Measurements from ENCODE around the gene RPRD1B. TPM values are rescaled to one million over a fixed set of nuclear protein-coding genes. Genes with fewer than 3 reads are reported as not detected.

Gene RPRD1B
- total RNA-seq, 1 donor from 2014 or later = 16.4 TPM

DNA sequence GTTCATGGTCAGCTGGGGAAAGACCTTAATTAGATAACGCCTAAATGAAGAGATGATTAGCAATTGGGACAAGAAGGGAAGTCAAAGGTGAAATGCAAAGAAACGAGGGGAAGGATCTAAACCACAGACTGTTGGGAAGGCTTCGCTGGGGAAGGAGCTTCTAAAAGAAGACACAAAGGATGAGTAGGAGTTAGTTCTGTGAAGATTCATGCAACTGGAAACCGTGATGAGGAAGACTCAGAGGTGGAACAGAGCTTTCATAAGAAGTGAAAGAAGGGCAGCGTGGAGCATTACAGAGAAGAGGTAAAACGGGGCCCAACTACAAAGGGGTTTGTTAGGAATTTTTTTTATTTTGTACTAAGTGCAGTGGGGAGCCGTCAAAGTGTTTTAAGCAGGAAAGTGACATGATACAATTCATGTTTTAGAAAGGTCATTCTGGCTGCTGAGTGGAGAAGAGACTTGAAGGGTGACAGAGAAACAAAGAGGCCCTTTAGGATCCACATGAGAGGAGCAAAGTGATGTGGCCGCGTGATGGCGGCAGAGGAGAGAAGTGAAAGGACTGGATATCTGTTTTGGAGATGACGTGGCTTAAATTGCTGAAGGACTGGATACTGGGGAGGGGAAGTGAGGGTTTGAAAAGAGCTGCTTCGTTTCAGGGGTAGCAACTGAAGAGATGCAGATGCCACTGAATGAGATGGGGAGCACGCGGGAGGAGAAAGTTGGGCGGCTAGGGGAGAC is 33.9 kb upstream of the RPRD1B start:
- H3K4me3 ChIP-seq = no peak overlapping the region
- peaks cover 45 to 75% of the 10 kb centered on the region in 2 donors for H3K36me3 ChIP-seq
- H3K27me3 ChIP-seq = no peaks in the 10 kb centered on the region
- no peak for DNase-seq (ENCODE audit: low spot score in 2 of 2)
- TF ChIP-seq, protein P1, sequence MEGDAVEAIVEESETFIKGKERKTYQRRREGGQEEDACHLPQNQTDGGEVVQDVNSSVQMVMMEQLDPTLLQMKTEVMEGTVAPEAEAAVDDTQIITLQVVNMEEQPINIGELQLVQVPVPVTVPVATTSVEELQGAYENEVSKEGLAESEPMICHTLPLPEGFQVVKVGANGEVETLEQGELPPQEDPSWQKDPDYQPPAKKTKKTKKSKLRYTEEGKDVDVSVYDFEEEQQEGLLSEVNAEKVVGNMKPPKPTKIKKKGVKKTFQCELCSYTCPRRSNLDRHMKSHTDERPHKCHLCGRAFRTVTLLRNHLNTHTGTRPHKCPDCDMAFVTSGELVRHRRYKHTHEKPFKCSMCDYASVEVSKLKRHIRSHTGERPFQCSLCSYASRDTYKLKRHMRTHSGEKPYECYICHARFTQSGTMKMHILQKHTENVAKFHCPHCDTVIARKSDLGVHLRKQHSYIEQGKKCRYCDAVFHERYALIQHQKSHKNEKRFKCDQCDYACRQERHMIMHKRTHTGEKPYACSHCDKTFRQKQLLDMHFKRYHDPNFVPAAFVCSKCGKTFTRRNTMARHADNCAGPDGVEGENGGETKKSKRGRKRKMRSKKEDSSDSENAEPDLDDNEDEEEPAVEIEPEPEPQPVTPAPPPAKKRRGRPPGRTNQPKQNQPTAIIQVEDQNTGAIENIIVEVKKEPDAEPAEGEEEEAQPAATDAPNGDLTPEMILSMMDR (IDR thresholded peaks at IDR 0.05) = no peak
- intact Hi-C loops (cut with DNase I) = loop anchor here (5.0 kb wide), 1 partner anchor 92 kb away; no protein-coding TSS in a partner anchor
- H3K27ac ChIP-seq = no peak overlapping the region
- H3K9me3 ChIP-seq = no peaks in the 10 kb centered on the region
- no peaks in the 10 kb centered on the region for H3K4me1 ChIP-seq

DNA sequence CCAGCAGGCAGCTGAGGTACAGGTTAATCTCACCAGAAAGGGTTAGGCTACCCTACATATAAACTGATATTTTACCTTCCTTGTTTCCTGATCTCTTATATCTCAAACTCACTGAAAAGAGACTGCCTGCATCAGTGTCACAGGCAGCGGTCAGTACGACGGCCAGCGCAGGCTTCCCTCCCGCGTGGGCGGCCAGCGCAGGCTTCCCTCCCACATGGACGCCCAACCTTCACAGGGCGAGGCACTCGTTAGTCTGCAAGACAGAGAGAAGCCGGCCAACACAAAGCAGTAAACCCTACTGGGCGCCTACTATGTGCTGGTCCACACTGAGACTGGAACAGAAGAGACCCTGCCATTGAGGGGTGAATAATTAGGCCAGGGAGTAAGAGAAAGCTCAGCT is 33.3 kb upstream of the RPRD1B start:
- no peaks in the 10 kb centered on the region for H3K27me3 ChIP-seq
- intact Hi-C loops (cut with DNase I) = no loop called here
- DNase-seq (ENCODE audit: low spot score in 2 of 2) = no peak
- peaks cover 39 to 75% of the 10 kb centered on the region in 2 donors for H3K36me3 ChIP-seq
- no peak overlapping the region for H3K4me3 ChIP-seq
- no peak overlapping the region for H3K27ac ChIP-seq
- H3K4me1 ChIP-seq = no peaks in the 10 kb centered on the region
- H3K9me3 ChIP-seq = no peaks in the 10 kb centered on the region
- TF ChIP-seq, protein P1 (IDR thresholded peaks at IDR 0.05) = no peak

DNA sequence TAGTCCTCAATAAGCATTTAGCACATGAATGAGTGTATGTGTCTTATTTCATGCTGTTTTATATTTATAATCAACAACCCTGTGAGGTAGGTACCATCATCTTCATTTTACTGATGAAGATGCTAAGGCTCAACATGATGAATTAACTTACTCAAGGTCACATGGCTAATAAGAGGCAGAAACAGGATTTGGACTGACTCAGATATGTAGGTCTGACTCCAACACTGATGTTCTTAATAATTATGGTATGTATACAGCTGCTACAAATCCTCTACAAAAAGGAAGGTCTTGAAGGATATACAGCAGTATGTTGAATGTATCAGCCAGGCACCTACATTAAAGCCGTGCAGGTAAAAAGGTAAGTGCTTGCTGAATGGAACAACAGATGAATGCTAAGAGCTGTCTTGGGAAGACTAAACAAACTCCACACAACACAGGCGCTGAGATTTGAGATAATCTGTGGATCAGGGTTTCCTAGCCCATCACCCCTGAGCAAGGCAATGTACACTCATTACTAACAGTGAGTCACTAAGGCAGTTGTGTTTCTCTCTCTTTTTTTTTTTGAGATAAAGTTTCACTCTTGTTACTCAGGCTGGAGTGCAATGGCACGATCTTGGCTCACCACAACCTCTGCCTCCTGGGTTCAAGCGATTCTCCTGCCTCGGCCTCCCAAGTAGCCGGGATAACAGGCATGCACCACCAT is 32.2 kb upstream of the RPRD1B start:
- TF ChIP-seq, protein P1 (IDR thresholded peaks at IDR 0.05) = no peak
- no peak for DNase-seq (ENCODE audit: low spot score in 2 of 2)
- Histone ChIP-seq H3K27me3 (no peaks in the 10 kb centered on the region), H3K4me1 (no peaks in the 10 kb centered on the region), H3K27ac (no peak overlapping the region), H3K36me3 (peaks cover 29 to 69% of the 10 kb centered on the region in 2 donors), H3K4me3 (no peak overlapping the region), H3K9me3 (no peaks in the 10 kb centered on the region)
- intact Hi-C loops (cut with DNase I) = no loop called here

DNA sequence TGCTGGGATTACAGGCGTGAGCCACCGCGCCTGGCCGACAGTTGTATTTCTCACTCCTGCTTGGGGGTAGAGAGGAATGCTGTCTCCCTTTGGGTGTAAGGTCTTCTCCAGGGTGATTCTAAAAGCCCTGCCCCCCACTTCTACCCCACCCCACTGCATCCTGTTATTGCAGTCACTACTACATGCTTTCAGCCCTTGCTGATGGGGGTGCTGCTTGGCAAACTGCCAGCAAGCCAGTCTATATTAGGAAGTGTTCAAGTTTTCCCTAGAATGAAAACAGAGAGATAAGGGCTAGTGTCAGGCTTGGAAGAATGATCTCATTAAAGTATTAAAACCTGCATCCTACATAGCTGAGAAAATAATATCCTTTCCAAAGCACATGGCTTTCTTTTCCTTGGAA is 31.6 kb upstream of the RPRD1B start:
- Histone ChIP-seq H3K36me3 (peaks cover 22 to 62% of the 10 kb centered on the region in 2 donors), H3K4me1 (no peaks in the 10 kb centered on the region), H3K9me3 (no peaks in the 10 kb centered on the region), H3K27me3 (no peaks in the 10 kb centered on the region), H3K4me3 (no peak overlapping the region), H3K27ac (no peak overlapping the region)
- intact Hi-C loops (cut with DNase I) = no loop called here
- TF ChIP-seq, protein P1 (IDR thresholded peaks at IDR 0.05) = no peak
- DNase-seq (ENCODE audit: low spot score in 2 of 2) = no peak

DNA sequence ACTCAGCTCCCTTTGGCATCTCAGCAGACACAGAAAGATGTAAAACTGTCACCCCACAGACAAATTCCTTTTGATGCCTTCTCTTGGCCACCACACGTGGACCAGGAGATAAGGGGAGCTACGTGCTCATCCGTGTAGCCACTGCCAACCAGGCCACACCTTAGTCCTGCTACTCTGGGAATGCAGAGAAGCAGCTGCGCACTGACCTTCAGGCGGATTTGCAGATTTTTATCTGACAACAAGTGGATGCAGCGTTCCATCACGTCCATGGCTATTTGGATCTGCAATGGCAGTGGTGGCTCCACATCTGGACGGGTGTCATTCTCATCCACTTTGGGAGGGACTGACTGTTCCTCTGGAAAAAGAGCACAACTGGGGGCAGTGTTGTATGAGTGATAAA is 31.1 kb upstream of the RPRD1B start:
- H3K27me3 ChIP-seq = no peaks in the 10 kb centered on the region
- H3K36me3 ChIP-seq = peaks cover 19 to 59% of the 10 kb centered on the region in 2 donors
- H3K9me3 ChIP-seq = no peaks in the 10 kb centered on the region
- no peak overlapping the region for H3K4me3 ChIP-seq
- intact Hi-C loops (cut with DNase I) = no loop called here
- H3K27ac ChIP-seq = no peak overlapping the region
- TF ChIP-seq, protein P1 (IDR thresholded peaks at IDR 0.05) = no peak
- DNase-seq (ENCODE audit: low spot score in 2 of 2) = no peak
- H3K4me1 ChIP-seq = no peaks in the 10 kb centered on the region
